SK-N-SH treated with all-trans-retinoic acid at 6 μM for 48 hours (cell line): ENCODE results near the gene SYNGAP1.

ENCODE experiments used
- ARNTL ChIP-seq: fragments of 450-650 bp; formaldehyde crosslinking; IDR thresholded peaks from 2 replicates; pipeline ENCODE4 v1.5.0; 2020; ENCODE audit warnings: low read depth, mild to moderate bottlenecking, moderate library complexity, borderline replicate concordance
- BACH2 ChIP-seq: fragments of 250-450 bp; sonication (Bioruptor Pico); IDR thresholded peaks from 2 replicates; pipeline ENCODE4 v1.9.0; 2021; ENCODE audit warnings: mild to moderate bottlenecking, borderline replicate concordance
- RARB ChIP-seq: fragments of 250-450 bp; sonication (Bioruptor Pico); IDR thresholded peaks from 2 replicates; pipeline ENCODE4 v1.8.0; 2021; ENCODE audit warnings: mild to moderate bottlenecking, moderate library complexity
- SNAI2 ChIP-seq: fragments of 250-450 bp; sonication (Bioruptor Pico); IDR thresholded peaks from 2 replicates; pipeline ENCODE4 v1.5.0; 2020; ENCODE audit warnings: mild to moderate bottlenecking, moderate library complexity
- ZC3H10 ChIP-seq: fragments of 250-450 bp; sonication (Bioruptor Pico); IDR thresholded peaks from 2 replicates; pipeline ENCODE4 v1.5.1; 2021; ENCODE audit warnings: mild to moderate bottlenecking, moderate library complexity
- ZFP3 ChIP-seq: fragments of 250-450 bp; sonication (Bioruptor Pico); IDR thresholded peaks from 2 replicates; pipeline ENCODE4 v1.5.0; 2020; ENCODE audit warnings: mild to moderate bottlenecking, moderate library complexity
- ZFP30 ChIP-seq: fragments of 450-650 bp; formaldehyde crosslinking; IDR thresholded peaks from 2 replicates; pipeline ENCODE4 v1.5.0; 2022; ENCODE audit warnings: mild to moderate bottlenecking, moderate library complexity
- ZNF70 ChIP-seq: fragments of 450-650 bp; formaldehyde crosslinking; IDR thresholded peaks from 2 replicates; pipeline ENCODE4 v1.5.0; 2020; ENCODE audit warnings: mild to moderate bottlenecking, moderate library complexity
- TF ChIP-seq, protein P1 (sequence below): fragments of 250-450 bp; sonication (Bioruptor Pico); IDR thresholded peaks from 2 replicates; pipeline ENCODE4 v1.8.0; 2020; ENCODE audit warnings: mild to moderate bottlenecking, moderate library complexity, borderline replicate concordance
- TF ChIP-seq, protein P2 (sequence below): fragments of 250-450 bp; sonication (Bioruptor Pico); IDR thresholded peaks from 2 replicates; pipeline ENCODE4 v1.5.1; 2020; ENCODE audit warnings: low read depth, mild to moderate bottlenecking, moderate library complexity

DNA sequence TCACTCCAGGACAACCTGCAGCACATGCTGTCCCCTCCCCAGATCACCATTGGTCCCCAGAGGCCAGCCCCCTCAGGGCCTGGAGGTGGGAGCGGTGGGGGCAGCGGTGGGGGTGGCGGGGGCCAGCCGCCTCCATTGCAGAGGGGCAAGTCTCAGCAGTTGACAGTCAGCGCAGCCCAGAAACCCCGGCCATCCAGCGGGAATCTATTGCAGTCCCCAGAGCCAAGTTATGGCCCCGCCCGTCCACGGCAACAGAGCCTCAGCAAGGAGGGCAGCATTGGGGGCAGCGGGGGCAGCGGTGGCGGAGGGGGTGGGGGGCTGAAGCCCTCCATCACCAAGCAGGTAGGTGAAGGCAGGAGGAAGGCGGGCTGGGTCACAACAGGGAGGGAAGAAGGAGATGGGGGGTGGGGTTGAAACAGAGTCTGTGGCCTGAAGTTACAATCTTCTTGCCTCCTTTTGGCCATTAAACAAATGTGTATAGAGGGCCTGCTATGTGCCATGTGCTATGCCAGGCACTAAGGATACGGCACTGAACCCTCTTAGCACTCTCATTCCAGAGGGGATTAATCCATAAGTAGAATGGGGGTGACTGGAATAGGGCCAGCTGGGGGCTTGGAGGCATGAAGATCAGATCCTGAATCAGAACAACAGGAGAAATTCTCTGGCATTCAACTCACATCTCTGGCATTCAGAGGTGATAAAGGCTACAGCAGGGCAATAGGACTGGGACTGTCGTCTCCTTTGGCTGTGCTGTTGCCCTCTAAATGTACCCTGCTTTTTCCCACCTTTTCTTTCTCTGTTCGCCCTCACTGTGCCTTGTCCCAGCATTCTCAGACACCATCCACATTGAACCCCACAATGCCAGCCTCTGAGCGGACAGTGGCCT lies 24.0 kb downstream of the SYNGAP1 start:
- TF ChIP-seq ARNTL (CRISPR knock-in tag) (no peak), SNAI2 (CRISPR knock-in tag) (no peak), ZNF70 (CRISPR knock-in tag) (no peak), BACH2 (no peak), ZFP30 (CRISPR knock-in tag) (no peak), ZFP3 (CRISPR knock-in tag) (no peak), RARB (CRISPR knock-in tag) (no peak), ZC3H10 (CRISPR knock-in tag) (no peak)
- TF ChIP-seq, protein P1, sequence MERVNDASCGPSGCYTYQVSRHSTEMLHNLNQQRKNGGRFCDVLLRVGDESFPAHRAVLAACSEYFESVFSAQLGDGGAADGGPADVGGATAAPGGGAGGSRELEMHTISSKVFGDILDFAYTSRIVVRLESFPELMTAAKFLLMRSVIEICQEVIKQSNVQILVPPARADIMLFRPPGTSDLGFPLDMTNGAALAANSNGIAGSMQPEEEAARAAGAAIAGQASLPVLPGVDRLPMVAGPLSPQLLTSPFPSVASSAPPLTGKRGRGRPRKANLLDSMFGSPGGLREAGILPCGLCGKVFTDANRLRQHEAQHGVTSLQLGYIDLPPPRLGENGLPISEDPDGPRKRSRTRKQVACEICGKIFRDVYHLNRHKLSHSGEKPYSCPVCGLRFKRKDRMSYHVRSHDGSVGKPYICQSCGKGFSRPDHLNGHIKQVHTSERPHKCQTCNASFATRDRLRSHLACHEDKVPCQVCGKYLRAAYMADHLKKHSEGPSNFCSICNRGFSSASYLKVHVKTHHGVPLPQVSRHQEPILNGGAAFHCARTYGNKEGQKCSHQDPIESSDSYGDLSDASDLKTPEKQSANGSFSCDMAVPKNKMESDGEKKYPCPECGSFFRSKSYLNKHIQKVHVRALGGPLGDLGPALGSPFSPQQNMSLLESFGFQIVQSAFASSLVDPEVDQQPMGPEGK = no peak
- TF ChIP-seq, protein P2, sequence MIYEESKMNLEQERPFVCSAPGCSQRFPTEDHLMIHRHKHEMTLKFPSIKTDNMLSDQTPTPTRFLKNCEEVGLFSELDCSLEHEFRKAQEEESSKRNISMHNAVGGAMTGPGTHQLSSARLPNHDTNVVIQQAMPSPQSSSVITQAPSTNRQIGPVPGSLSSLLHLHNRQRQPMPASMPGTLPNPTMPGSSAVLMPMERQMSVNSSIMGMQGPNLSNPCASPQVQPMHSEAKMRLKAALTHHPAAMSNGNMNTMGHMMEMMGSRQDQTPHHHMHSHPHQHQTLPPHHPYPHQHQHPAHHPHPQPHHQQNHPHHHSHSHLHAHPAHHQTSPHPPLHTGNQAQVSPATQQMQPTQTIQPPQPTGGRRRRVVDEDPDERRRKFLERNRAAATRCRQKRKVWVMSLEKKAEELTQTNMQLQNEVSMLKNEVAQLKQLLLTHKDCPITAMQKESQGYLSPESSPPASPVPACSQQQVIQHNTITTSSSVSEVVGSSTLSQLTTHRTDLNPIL (CRISPR knock-in tag) = no peak
